Keratinocyte (primary cell): ENCODE data around the gene PITPNC1.

Experiments used
- EZH2 ChIP-seq: IDR thresholded peaks from one replicate; pipeline ENCODE4 v1.6.1; 2012; ENCODE audit warnings: inconsistent platforms, mild to moderate bottlenecking, low read length, moderate library complexity
- TF ChIP-seq, protein P1 (sequence below), 3 experiments: IDR thresholded peaks in 1 of 3; conservative IDR thresholded peaks in 1 of 3; optimal IDR thresholded peaks in 1 of 3; 2 replicates in 2 of 3; 3 replicates in 1 of 3; pipeline versions ENCODE3 to v1.5.1; 2011; ENCODE audit warnings: low read length in 3 of 3, mild to moderate bottlenecking in 3 of 3, moderate library complexity in 2 of 3, control low read depth in 1 of 3, inconsistent platforms in 1 of 3; ENCODE audit not compliant: insufficient read depth in 2 of 3; ENCODE audit errors: extremely low read depth in 1 of 3

DNA sequence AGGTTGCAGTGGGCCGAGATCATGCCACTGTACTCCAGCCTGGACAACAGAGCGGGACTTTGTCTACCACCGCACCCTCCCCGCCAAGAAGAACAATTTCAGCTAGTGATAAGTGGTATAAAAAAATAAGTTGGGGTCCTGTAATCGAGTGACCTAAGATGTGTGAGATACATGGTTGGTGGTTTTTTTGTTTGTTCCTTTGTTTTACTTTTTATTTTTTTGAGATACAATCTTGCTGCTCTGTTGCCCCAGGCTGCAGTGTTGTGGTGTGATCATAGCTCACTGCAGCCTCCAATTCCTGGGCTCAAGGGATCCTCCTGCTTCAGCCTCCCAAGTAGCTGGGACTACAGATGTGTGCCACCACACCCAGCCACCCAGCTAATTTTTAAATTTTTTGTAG, 58.7 kb downstream of the PITPNC1 start:
- TF ChIP-seq, protein P1, sequence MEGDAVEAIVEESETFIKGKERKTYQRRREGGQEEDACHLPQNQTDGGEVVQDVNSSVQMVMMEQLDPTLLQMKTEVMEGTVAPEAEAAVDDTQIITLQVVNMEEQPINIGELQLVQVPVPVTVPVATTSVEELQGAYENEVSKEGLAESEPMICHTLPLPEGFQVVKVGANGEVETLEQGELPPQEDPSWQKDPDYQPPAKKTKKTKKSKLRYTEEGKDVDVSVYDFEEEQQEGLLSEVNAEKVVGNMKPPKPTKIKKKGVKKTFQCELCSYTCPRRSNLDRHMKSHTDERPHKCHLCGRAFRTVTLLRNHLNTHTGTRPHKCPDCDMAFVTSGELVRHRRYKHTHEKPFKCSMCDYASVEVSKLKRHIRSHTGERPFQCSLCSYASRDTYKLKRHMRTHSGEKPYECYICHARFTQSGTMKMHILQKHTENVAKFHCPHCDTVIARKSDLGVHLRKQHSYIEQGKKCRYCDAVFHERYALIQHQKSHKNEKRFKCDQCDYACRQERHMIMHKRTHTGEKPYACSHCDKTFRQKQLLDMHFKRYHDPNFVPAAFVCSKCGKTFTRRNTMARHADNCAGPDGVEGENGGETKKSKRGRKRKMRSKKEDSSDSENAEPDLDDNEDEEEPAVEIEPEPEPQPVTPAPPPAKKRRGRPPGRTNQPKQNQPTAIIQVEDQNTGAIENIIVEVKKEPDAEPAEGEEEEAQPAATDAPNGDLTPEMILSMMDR (optimal IDR thresholded peaks at IDR 0.05 in 1 of 3, IDR thresholded peaks at IDR 0.05 in 1 of 3, conservative IDR thresholded peaks at IDR 0.05 in 1 of 3; ENCODE audit: extremely low read depth in 1 of 3, insufficient read depth in 2 of 3, low read length in 3 of 3) = no peak
- TF ChIP-seq EZH2 = no peak
